Measurements from ENCODE around the gene C12orf57. TPM values are rescaled to one million over a fixed set of nuclear protein-coding genes. Genes with fewer than 3 reads are reported as not detected.

C12orf57 gene
- total RNA-seq, 1 donor from 2014 or later = 558 TPM

DNA sequence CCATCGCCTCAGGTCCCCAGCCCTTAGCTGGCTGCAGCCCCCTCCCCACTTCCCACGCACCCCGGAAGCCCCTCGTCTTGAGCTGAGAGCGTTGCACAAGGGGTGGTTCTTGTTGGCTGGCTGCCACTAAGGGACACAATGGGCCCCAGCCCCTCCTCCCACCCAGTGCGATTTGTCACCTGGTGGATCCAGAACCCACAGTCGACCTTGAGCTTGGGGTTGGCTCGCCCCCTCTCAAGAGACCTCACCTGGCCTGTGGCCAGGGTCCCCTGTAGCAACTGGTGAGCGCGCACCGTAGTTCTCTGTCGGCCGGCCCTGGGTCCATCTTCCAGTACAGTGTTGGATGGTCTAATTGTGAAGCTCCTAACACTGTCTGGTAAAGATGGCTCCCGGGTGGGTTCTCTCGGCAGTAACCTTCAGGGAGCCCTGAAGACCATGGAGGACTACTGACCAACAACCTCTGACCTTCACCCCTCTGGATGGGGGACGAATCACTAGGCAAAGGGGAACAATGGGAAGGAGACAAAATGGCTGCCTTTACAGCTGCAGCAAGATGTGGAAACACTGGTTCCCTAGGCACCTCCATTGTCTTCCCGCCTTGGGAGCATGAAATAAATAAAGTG is 20.1 kb downstream of the C12orf57 start:
- Histone ChIP-seq H3K9me3 (no peaks in the 10 kb centered on the region), H3K27me3 (no peaks in the 10 kb centered on the region), H3K36me3 (peaks cover 34 to 38% of the 10 kb centered on the region in 2 donors), H3K27ac (no peak overlapping the region), H3K4me1 (peaks cover 0 to 15% of the 10 kb centered on the region in 2 donors), H3K4me3 (no peak overlapping the region)
- intact Hi-C loops (cut with DNase I) = loop anchor here (1.0 kb wide), 1 partner anchor 40 kb away; no protein-coding TSS in a partner anchor
- TF ChIP-seq, protein P1, sequence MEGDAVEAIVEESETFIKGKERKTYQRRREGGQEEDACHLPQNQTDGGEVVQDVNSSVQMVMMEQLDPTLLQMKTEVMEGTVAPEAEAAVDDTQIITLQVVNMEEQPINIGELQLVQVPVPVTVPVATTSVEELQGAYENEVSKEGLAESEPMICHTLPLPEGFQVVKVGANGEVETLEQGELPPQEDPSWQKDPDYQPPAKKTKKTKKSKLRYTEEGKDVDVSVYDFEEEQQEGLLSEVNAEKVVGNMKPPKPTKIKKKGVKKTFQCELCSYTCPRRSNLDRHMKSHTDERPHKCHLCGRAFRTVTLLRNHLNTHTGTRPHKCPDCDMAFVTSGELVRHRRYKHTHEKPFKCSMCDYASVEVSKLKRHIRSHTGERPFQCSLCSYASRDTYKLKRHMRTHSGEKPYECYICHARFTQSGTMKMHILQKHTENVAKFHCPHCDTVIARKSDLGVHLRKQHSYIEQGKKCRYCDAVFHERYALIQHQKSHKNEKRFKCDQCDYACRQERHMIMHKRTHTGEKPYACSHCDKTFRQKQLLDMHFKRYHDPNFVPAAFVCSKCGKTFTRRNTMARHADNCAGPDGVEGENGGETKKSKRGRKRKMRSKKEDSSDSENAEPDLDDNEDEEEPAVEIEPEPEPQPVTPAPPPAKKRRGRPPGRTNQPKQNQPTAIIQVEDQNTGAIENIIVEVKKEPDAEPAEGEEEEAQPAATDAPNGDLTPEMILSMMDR (IDR thresholded peaks at IDR 0.05) = no peak
- DNase-seq (ENCODE audit: low spot score in 2 of 2) = peak in 1 of 2 donors; percentile 61

DNA sequence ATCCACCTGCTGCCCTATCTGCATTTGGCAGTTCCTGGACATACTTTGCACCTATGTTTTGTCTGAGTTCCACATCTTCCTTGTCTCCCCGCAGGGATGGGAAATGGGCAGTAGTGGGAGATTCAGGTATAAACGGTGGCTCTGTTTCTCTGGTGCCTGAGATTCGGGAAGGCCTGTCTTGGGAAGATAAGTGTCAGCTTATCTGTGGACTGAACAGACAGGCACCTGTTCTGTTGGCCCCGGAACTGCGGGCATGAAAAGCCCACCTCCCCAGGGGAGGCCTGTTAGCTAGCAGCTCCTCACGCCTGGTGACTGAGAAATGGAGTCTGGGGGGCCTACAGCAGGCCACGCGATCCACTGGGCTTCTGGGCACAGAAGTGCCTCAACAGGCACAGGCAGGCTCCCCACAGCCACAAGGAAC is 20.8 kb downstream of the C12orf57 start:
- peaks cover 0 to 22% of the 10 kb centered on the region in 2 donors for H3K4me1 ChIP-seq
- DNase-seq (ENCODE audit: low spot score in 2 of 2) = no peak

DNA sequence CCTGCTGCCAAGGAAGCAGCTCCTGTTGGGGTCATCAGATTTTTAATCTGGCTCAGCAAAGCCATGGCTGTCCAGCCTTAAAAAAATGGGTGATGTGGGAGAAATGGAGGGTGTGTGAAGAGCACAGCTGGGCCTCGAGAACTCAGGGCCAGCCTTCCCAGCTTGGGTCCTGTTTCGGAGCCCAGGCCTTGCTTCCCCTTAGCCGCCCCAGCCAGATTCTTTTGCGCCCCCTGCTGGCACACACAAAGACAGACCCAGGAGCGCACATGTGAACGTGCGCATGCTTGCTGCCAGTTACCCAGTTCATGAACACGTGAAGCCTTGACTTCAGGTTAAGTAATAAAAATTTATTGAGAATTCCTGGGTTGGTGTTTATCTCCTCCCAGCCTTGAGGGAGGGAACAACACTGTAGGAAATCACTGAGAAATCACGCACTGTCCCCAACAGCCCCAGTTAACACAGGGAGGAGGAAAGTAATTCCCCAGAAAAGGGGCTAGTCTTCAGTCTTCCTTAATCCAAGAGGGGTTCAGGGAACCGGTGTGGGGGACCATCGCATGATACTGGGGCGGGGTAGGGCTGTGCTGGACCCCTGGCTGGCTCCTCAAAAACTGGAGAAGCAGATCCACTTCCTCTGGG is 21.3 kb downstream of the C12orf57 start:
- peak in 1 of 2 donors; percentile 90 for DNase-seq (ENCODE audit: low spot score in 2 of 2)
- Histone ChIP-seq H3K4me1 (peaks cover 0 to 28% of the 10 kb centered on the region in 2 donors), H3K36me3 (peaks cover 34 to 42% of the 10 kb centered on the region in 2 donors), H3K4me3 (no peak overlapping the region), H3K9me3 (no peaks in the 10 kb centered on the region), H3K27me3 (no peaks in the 10 kb centered on the region), H3K27ac (peak overlapping the region; percentile 64 to 75)
- TF ChIP-seq, protein P1 (IDR thresholded peaks at IDR 0.05) = peak; percentile 82 to 88 (median 84)
- intact Hi-C loops (cut with DNase I) = loop anchor here (1.0 kb wide), 2 partner anchors 19 to 96 kb away; no protein-coding TSS in a partner anchor

More for the DNA sequence above, 20.8 kb downstream of the C12orf57 start:
- Histone ChIP-seq H3K36me3 (peaks cover 34 to 42% of the 10 kb centered on the region in 2 donors), H3K27ac (peak overlapping the region; percentile 64 to 75), H3K27me3 (no peaks in the 10 kb centered on the region), H3K4me3 (no peak overlapping the region), H3K9me3 (no peaks in the 10 kb centered on the region)
- intact Hi-C loops (cut with DNase I) = loop anchor here (1.0 kb wide), 3 partner anchors 18 to 95 kb away; no protein-coding TSS in a partner anchor
- TF ChIP-seq, protein P1 (IDR thresholded peaks at IDR 0.05) = no peak

DNA sequence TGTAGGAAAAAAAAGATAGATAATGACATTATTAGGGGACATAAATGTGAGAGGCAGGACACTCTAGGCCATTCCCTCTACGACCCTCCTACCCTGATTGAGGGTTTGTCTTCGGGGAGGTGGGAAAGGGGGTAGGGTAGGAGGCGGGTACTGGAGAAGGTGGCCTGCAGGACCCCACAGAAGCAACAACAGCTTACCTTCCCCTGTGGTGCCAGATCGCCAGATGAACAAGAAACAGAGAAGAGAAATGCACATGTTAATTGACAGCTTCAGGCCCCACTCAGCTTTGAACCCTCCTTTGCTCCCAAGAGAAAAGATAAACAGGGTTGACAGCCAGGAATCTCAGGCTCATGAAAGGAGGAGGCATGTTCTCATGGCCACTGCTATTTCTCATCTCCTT is 21.9 kb downstream of the C12orf57 start:
- Histone ChIP-seq H3K27me3 (no peaks in the 10 kb centered on the region), H3K4me1 (peaks cover 0 to 28% of the 10 kb centered on the region in 2 donors), H3K36me3 (peaks cover 34 to 42% of the 10 kb centered on the region in 2 donors), H3K27ac (peak overlapping the region in 1 of 2 donors; percentile 75), H3K4me3 (no peak overlapping the region), H3K9me3 (no peaks in the 10 kb centered on the region)
- intact Hi-C loops (cut with DNase I) = loop anchor here (1.0 kb wide), 2 partner anchors 19 to 96 kb away; no protein-coding TSS in a partner anchor
- TF ChIP-seq, protein P1 (IDR thresholded peaks at IDR 0.05) = no peak
- DNase-seq (ENCODE audit: low spot score in 2 of 2) = no peak

DNA sequence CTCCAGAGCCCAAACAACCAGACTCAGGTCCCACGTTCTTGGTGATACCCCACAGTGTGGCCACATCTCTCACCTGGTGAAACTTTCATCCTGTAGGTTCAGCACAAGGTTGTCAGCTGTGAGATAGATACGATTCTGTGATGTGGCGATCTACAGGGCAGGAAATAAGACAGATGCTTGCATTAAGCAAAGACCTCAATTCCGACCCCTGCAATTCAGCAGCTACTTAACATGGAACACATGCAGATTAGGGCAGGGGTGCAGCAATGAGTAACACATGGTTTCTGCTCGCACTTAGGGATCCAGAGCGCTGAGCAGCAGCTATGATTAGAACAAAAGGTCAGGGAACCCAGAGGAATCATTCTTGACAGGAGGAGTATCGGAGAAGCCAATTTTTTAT is 22.5 kb downstream of the C12orf57 start:
- H3K36me3 ChIP-seq = peaks cover 34 to 42% of the 10 kb centered on the region in 2 donors
- no peak for DNase-seq (ENCODE audit: low spot score in 2 of 2)
- no peak overlapping the region for H3K27ac ChIP-seq
- H3K4me1 ChIP-seq = peaks cover 0 to 31% of the 10 kb centered on the region in 2 donors
- H3K27me3 ChIP-seq = no peaks in the 10 kb centered on the region
- intact Hi-C loops (cut with DNase I) = no loop called here
- H3K4me3 ChIP-seq = no peak overlapping the region
- no peaks in the 10 kb centered on the region for H3K9me3 ChIP-seq
- TF ChIP-seq, protein P1 (IDR thresholded peaks at IDR 0.05) = no peak

All from ascending aorta (tissue), 2 donors.